ENCODE data around the gene CPZ.

DNA sequence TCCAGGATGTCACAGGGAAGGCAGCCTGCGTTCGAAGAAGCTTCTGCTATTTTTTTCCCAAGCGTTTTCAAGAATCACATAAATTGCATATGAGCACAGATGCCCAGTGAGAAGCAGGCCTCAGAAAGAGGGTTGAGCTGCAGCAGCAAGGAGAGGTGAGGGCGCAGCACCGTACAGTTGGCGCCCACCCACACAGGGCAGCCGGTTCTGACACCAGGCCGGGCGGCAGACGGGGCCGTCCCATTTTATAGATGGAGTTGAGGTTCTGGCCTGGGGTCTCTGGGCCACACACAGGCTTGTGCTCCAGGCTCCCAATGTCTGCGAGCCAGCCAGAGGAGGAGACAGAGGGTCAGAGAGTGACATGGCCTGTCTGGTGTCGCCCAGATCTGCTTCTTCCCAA lies 22.8 kb downstream of the CPZ start:
- TF ChIP-seq, protein P1, sequence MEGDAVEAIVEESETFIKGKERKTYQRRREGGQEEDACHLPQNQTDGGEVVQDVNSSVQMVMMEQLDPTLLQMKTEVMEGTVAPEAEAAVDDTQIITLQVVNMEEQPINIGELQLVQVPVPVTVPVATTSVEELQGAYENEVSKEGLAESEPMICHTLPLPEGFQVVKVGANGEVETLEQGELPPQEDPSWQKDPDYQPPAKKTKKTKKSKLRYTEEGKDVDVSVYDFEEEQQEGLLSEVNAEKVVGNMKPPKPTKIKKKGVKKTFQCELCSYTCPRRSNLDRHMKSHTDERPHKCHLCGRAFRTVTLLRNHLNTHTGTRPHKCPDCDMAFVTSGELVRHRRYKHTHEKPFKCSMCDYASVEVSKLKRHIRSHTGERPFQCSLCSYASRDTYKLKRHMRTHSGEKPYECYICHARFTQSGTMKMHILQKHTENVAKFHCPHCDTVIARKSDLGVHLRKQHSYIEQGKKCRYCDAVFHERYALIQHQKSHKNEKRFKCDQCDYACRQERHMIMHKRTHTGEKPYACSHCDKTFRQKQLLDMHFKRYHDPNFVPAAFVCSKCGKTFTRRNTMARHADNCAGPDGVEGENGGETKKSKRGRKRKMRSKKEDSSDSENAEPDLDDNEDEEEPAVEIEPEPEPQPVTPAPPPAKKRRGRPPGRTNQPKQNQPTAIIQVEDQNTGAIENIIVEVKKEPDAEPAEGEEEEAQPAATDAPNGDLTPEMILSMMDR (tag by site-specific recombination; IDR thresholded peaks at IDR 0.05): no peak
- TF ChIP-seq, protein P2, sequence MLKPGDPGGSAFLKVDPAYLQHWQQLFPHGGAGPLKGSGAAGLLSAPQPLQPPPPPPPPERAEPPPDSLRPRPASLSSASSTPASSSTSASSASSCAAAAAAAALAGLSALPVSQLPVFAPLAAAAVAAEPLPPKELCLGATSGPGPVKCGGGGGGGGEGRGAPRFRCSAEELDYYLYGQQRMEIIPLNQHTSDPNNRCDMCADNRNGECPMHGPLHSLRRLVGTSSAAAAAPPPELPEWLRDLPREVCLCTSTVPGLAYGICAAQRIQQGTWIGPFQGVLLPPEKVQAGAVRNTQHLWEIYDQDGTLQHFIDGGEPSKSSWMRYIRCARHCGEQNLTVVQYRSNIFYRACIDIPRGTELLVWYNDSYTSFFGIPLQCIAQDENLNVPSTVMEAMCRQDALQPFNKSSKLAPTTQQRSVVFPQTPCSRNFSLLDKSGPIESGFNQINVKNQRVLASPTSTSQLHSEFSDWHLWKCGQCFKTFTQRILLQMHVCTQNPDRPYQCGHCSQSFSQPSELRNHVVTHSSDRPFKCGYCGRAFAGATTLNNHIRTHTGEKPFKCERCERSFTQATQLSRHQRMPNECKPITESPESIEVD (tag by site-specific recombination; IDR thresholded peaks at IDR 0.05): no peak
- TF ChIP-seq, protein P3, sequence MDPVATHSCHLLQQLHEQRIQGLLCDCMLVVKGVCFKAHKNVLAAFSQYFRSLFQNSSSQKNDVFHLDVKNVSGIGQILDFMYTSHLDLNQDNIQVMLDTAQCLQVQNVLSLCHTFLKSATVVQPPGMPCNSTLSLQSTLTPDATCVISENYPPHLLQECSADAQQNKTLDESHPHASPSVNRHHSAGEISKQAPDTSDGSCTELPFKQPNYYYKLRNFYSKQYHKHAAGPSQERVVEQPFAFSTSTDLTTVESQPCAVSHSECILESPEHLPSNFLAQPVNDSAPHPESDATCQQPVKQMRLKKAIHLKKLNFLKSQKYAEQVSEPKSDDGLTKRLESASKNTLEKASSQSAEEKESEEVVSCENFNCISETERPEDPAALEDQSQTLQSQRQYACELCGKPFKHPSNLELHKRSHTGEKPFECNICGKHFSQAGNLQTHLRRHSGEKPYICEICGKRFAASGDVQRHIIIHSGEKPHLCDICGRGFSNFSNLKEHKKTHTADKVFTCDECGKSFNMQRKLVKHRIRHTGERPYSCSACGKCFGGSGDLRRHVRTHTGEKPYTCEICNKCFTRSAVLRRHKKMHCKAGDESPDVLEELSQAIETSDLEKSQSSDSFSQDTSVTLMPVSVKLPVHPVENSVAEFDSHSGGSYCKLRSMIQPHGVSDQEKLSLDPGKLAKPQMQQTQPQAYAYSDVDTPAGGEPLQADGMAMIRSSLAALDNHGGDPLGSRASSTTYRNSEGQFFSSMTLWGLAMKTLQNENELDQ (tag by site-specific recombination; IDR thresholded peaks at IDR 0.05; ENCODE audit: low read depth): no peak
- TF ChIP-seq, protein P4, sequence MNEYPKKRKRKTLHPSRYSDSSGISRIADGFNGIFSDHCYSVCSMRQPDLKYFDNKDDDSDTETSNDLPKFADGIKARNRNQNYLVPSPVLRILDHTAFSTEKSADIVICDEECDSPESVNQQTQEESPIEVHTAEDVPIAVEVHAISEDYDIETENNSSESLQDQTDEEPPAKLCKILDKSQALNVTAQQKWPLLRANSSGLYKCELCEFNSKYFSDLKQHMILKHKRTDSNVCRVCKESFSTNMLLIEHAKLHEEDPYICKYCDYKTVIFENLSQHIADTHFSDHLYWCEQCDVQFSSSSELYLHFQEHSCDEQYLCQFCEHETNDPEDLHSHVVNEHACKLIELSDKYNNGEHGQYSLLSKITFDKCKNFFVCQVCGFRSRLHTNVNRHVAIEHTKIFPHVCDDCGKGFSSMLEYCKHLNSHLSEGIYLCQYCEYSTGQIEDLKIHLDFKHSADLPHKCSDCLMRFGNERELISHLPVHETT (tag by site-specific recombination; IDR thresholded peaks at IDR 0.05): no peak
- no peak for TF ChIP-seq ZNF558 (tag by site-specific recombination; IDR thresholded peaks at IDR 0.05)
- TF ChIP-seq, protein P5, sequence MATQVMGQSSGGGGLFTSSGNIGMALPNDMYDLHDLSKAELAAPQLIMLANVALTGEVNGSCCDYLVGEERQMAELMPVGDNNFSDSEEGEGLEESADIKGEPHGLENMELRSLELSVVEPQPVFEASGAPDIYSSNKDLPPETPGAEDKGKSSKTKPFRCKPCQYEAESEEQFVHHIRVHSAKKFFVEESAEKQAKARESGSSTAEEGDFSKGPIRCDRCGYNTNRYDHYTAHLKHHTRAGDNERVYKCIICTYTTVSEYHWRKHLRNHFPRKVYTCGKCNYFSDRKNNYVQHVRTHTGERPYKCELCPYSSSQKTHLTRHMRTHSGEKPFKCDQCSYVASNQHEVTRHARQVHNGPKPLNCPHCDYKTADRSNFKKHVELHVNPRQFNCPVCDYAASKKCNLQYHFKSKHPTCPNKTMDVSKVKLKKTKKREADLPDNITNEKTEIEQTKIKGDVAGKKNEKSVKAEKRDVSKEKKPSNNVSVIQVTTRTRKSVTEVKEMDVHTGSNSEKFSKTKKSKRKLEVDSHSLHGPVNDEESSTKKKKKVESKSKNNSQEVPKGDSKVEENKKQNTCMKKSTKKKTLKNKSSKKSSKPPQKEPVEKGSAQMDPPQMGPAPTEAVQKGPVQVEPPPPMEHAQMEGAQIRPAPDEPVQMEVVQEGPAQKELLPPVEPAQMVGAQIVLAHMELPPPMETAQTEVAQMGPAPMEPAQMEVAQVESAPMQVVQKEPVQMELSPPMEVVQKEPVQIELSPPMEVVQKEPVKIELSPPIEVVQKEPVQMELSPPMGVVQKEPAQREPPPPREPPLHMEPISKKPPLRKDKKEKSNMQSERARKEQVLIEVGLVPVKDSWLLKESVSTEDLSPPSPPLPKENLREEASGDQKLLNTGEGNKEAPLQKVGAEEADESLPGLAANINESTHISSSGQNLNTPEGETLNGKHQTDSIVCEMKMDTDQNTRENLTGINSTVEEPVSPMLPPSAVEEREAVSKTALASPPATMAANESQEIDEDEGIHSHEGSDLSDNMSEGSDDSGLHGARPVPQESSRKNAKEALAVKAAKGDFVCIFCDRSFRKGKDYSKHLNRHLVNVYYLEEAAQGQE (tag by site-specific recombination; IDR thresholded peaks at IDR 0.05): no peak
- no peak for TF ChIP-seq ZNF174 (tag by site-specific recombination; IDR thresholded peaks at IDR 0.05)
- TF ChIP-seq ZNF335 (tag by site-specific recombination; conservative IDR thresholded peaks at IDR 0.05): no peak
- TF ChIP-seq, protein P6, sequence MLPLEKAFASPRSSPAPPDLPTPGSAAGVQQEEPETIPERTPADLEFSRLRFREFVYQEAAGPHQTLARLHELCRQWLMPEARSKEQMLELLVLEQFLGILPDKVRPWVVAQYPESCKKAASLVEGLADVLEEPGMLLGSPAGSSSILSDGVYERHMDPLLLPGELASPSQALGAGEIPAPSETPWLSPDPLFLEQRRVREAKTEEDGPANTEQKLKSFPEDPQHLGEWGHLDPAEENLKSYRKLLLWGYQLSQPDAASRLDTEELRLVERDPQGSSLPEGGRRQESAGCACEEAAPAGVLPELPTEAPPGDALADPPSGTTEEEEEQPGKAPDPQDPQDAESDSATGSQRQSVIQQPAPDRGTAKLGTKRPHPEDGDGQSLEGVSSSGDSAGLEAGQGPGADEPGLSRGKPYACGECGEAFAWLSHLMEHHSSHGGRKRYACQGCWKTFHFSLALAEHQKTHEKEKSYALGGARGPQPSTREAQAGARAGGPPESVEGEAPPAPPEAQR (tag by site-specific recombination; IDR thresholded peaks at IDR 0.05): no peak
- TF ChIP-seq ZNF776 (tag by site-specific recombination; IDR thresholded peaks at IDR 0.05; ENCODE audit: borderline replicate concordance): no peak

All from HEK293 (cell line).